Measurements from ENCODE around the gene INPP5K. TPM values are rescaled to one million over a fixed set of nuclear protein-coding genes. Genes with fewer than 3 reads are reported as not detected.
"Not testable (repeated sequence)": the region's sequence is repeated elsewhere in the genome, so short reads cannot be mapped to it uniquely, and the experiment has no call there.

Gene INPP5K
- total RNA-seq = 10 to 100 TPM; 41.9 to 51.1 TPM
- polyA plus RNA-seq (ENCODE audit: insufficient read length in 6 of 6) = 10 to 100 TPM; 23.6 to 34.1 (median 26.5) TPM
- long read RNA-seq, donor 1, transcript INPP5K-204 (12 exons, 2,988 nt) = major isoform, 6 of 8 reads
- long read RNA-seq, donor 1, partial matches to known transcripts = 0 of 8 reads
- long read RNA-seq, donor 1, other reads (novel, unspliced or antisense) = 0 of 8 reads
- long read RNA-seq, donor 2, partial matches to known transcripts = 5 of 9 reads
- long read RNA-seq, donor 2, other reads (novel, unspliced or antisense) = 0 of 9 reads
- long read RNA-seq, donor 3, transcript INPP5K-204 (12 exons, 2,988 nt) = major isoform, 7 of 8 reads
- long read RNA-seq, donor 3, partial matches to known transcripts = 0 of 8 reads
- long read RNA-seq, donor 3, other reads (novel, unspliced or antisense) = 0 of 8 reads
- long read RNA-seq, donor 4, transcript INPP5K-204 (12 exons, 2,988 nt) = major isoform, 24 of 34 reads
- long read RNA-seq, donor 4, partial matches to known transcripts = 4 of 34 reads
- long read RNA-seq, donor 4, other reads (novel, unspliced or antisense) = 6 of 34 reads
- long read RNA-seq, donor 5, transcript INPP5K-204 (12 exons, 2,988 nt) = major isoform, 6 of 8 reads
- long read RNA-seq, donor 5, partial matches to known transcripts = 0 of 8 reads
- long read RNA-seq, donor 5, other reads (novel, unspliced or antisense) = 0 of 8 reads
- long read RNA-seq, donor 6, partial matches to known transcripts = 0 of 4 reads
- long read RNA-seq, donor 6, other reads (novel, unspliced or antisense) = 0 of 4 reads
- long read RNA-seq, donor 7, partial matches to known transcripts = 0 of 3 reads
- long read RNA-seq, donor 7, other reads (novel, unspliced or antisense) = 0 of 3 reads
- long read RNA-seq, donor 8, transcript INPP5K-204 (12 exons, 2,988 nt) = major isoform, 5 of 6 reads
- long read RNA-seq, donor 8, partial matches to known transcripts = 0 of 6 reads
- long read RNA-seq, donor 8, other reads (novel, unspliced or antisense) = 0 of 6 reads
- long read RNA-seq, donor 9 = 0 reads
- long read RNA-seq, donor 10, transcript INPP5K-204 (12 exons, 2,988 nt) = major isoform, 32 of 44 reads
- long read RNA-seq, donor 10, partial matches to known transcripts = 2 of 44 reads
- long read RNA-seq, donor 10, other reads (novel, unspliced or antisense) = 9 of 44 reads
- long read RNA-seq, donor 11 = 0 reads
- long read RNA-seq, donor 12, transcript INPP5K-204 (12 exons, 2,988 nt) = major isoform, 8 of 8 reads
- long read RNA-seq, donor 12, partial matches to known transcripts = 0 of 8 reads
- long read RNA-seq, donor 12, other reads (novel, unspliced or antisense) = 0 of 8 reads

- ATAC-seq (peak; percentile 94), DNase-seq (peak; percentile 97 to 99 (median 99))
- intact Hi-C loops (cut with DNase I) = loop anchor here in 1 of 2 donors (10.0 kb wide), 2 partner anchors 172 to 242 kb away; partner anchors contain the start of genes BHLHA9 and TRARG1
- Histone ChIP-seq H3K4me1 (peaks cover 22 to 57% of the 10 kb centered on the region in 2 donors), H3K27me3 (no peaks in the 10 kb centered on the region), H3K36me3 (peaks cover 0 to 53% of the 10 kb centered on the region in 2 donors), H3K4me3 (peak within 1 kb of the TSS; percentile 76 to 94), H3K9me3 (no peaks in the 10 kb centered on the region), H3K27ac (peak within 1 kb of the TSS; percentile 88 to 95)
- TF ChIP-seq, protein P1, sequence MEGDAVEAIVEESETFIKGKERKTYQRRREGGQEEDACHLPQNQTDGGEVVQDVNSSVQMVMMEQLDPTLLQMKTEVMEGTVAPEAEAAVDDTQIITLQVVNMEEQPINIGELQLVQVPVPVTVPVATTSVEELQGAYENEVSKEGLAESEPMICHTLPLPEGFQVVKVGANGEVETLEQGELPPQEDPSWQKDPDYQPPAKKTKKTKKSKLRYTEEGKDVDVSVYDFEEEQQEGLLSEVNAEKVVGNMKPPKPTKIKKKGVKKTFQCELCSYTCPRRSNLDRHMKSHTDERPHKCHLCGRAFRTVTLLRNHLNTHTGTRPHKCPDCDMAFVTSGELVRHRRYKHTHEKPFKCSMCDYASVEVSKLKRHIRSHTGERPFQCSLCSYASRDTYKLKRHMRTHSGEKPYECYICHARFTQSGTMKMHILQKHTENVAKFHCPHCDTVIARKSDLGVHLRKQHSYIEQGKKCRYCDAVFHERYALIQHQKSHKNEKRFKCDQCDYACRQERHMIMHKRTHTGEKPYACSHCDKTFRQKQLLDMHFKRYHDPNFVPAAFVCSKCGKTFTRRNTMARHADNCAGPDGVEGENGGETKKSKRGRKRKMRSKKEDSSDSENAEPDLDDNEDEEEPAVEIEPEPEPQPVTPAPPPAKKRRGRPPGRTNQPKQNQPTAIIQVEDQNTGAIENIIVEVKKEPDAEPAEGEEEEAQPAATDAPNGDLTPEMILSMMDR (IDR thresholded peaks at IDR 0.05) = no peak
These were observed at the start of gene INPP5K for GRCh38 chr17:1516388-1517161. Gene INPP5K (minus strand): TSS chr17:1516612. CDS start chr17:1516499, 113 bp downstream.

DNA sequence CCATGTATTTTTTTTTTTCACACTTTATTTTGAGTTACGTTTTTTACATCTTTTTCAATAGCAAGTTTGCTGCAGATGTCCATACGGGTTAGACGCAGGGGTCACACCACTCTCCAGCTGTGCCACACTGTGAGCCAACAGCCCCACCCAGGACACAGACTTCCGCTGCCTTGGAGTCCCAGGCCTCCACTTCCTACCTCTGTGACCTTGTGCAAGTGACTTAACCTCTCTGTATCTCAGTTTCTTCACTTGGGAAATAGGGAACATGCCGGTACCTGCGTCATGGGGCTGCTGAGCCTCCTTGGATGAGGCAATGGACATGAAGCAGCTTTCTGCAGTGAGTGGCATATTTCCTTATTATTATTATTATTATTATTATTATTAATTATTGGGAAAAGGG is 49.5 kb upstream of the INPP5K start:
- Histone ChIP-seq H3K27ac (no peak overlapping the region), H3K36me3 (no peaks in the 10 kb centered on the region), H3K4me1 (peaks cover 6 to 37% of the 10 kb centered on the region in 2 donors), H3K9me3 (no peaks in the 10 kb centered on the region), H3K27me3 (no peaks in the 10 kb centered on the region), H3K4me3 (no peak overlapping the region)
- intact Hi-C loops (cut with DNase I) = no loop called here
- ATAC-seq (no peak), DNase-seq (peak in 1 of 4 donors; percentile 53)
- TF ChIP-seq, protein P1 (IDR thresholded peaks at IDR 0.05) = no peak

DNA sequence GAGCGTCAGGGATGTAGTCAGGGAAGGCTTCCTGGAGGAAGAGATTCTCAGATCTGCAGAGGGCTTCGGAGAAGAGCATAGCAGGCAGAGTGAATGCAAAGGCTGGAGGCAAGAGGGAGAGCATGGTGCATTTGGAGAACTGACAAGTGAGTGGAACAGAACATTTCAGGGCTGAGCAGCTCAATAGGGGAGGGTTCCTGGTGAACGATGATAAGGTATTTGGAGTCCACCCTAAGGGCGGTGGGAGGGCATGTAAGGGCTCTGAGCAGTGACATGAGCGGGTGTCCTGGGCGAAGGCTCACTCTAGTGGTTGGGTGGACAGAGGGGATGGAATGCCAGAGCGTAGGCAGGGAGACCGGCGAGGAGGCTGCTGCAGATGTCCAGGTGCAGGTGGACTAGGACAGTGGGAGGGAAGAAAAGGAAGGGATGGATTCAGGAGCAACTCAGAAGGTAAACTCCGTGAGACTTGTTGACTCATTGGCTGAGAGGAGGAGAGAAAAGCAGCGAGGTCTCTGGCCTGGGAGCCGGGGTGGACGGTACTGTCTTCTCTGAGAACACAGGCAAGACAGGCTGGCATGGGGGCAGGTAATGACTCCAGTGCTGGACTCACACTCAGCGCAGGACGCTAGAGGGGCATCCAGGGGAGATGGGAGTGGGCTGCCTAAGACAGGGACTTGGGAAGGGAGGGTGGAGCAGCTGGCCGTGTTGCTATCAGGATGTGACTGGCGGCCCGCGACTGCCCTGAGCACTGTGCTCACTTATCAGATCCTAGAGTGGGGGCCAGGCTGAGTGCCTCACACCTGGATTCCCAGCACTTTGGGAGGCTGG is 47.6 kb upstream of the INPP5K start:
- intact Hi-C loops (cut with DNase I) = no loop called here
- TF ChIP-seq, protein P1 (IDR thresholded peaks at IDR 0.05) = no peak
- no peak overlapping the region for H3K27ac ChIP-seq
- no peaks in the 10 kb centered on the region for H3K9me3 ChIP-seq
- ATAC-seq = no peak
- H3K4me1 ChIP-seq = peaks cover 11 to 56% of the 10 kb centered on the region in 2 donors
- peak in 1 of 4 donors; percentile 77 for DNase-seq
- H3K36me3 ChIP-seq = no peaks in the 10 kb centered on the region
- no peaks in the 10 kb centered on the region for H3K27me3 ChIP-seq
- no peak overlapping the region for H3K4me3 ChIP-seq

DNA sequence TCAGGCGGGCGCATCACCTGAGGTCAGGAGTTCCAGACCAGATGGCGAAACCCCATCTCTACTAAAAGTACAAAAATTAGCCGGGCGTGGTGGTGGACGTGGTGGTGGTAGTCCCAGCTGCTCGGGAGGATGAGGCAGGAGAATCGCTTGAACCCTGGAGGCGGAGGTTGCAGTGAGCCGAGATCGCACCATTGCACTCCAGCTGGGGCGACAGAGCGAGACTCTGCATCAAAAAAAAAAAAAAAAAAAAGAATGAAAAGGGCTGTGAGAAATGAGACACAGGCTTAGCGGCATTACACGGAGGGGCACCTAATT is 47.0 kb upstream of the INPP5K start:
- H3K27ac ChIP-seq; H3K36me3 ChIP-seq; DNase-seq; intact Hi-C loops (cut with DNase I); H3K9me3 ChIP-seq; ATAC-seq; H3K27me3 ChIP-seq: not testable (repeated sequence)
- H3K4me1 ChIP-seq = peaks cover 11 to 60% of the 10 kb centered on the region in 2 donors
- peak overlapping the region in 1 of 2 donors; percentile 89 for H3K4me3 ChIP-seq

Data from left lung (tissue), 14 donors.